Left ventricle myocardium inferior (tissue), 1 donor: ENCODE measurements around the gene ELAC2. TPM values are rescaled to one million over a fixed set of nuclear protein-coding genes. Genes with fewer than 3 reads are reported as not detected.

Experiments
- DNase-seq: peaks from one replicate; pipeline ENCODE4 v3.0.0-alpha.2; 2020
- H3K27ac ChIP-seq: fragments of 200-600 bp; replicated peaks from 2 replicates; pipeline ENCODE4 v1.8.0; 2021
- H3K27me3 ChIP-seq: fragments of 200-600 bp; 2 replicates; pipeline ENCODE4 v1.8.0; 2021; ENCODE audit warnings: low read depth
- H3K36me3 ChIP-seq: fragments of 200-600 bp; 2 replicates; pipeline ENCODE4 v1.8.0; 2021
- H3K4me1 ChIP-seq: fragments of 200-600 bp; 2 replicates; pipeline ENCODE4 v1.8.0; 2021
- H3K4me3 ChIP-seq: fragments of 200-600 bp; 2 replicates; pipeline ENCODE4 v1.8.0; 2021; ENCODE audit warnings: mild to moderate bottlenecking, moderate library complexity
- H3K9me3 ChIP-seq: fragments of 200-600 bp; replicated peaks from 2 replicates; pipeline ENCODE4 v1.8.0; 2021
- CTCF ChIP-seq: fragments of 200-600 bp; IDR thresholded peaks from 2 replicates; pipeline ENCODE4 v1.8.0; 2021; ENCODE audit warnings: antibody characterized with exemption, mild to moderate bottlenecking, borderline replicate concordance
- intact Hi-C: fragments of 100-400 bp; cut with micrococcal nuclease; formaldehyde crosslinking; loops from one replicate; pipeline ENCODE4 v1.11.0; 2022
- total RNA-seq: library from RNA; stranded (reverse); fragmentation: NEBNext Ultra II Directional; extraction: Animal tissue kit (Norgen Biotek cat#: 25700); gene quantifications from one replicate; pipeline ENCODE4 v1.2.1, GENCODE V29; 2021
- donor health status: DM: no; HTN: yes; CAD: no; lungs with severe emphysema.

Gene ELAC2
- total RNA-seq, 1 donor from 2014 or later, result 55.6 TPM

DNA sequence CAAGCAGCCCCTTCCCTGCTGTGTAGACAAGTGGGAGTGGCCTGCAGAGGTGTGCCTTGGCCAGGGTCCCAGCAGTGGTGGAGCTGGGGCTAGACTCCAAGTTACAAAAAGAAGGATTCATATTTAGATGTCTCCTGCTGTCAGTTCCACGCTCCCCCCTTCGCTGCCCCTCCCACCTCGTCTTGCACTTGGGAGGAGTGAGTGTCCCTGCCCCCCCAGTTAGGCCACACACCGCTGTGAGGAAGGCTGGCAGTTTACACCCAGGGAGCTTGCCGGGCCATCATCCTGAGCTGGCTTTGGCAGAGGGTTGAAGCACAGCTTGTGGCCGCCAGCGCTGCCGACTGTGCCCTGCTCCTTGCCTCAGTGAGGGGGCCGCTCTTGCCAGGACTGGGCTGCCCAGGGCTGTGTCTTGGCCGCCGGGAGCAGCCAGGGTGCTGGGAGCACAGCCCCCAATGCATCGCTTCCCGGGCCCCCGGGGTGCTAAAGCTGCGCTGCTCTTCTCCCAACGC is 44.3 kb downstream of the ELAC2 start:
- Histone ChIP-seq H3K4me1 (peaks cover 15% of the 10 kb centered on the region), H3K4me3 (peak overlapping the region; percentile 64), H3K27ac (no peak overlapping the region), H3K9me3 (no peaks in the 10 kb centered on the region), H3K36me3 (no peaks in the 10 kb centered on the region), H3K27me3 (no peaks in the 10 kb centered on the region)
- DNase-seq, result no peak
- intact Hi-C loops, result no loop called here
- no peak for TF ChIP-seq CTCF

- no peak overlapping the region for H3K4me3 ChIP-seq
- H3K4me1 ChIP-seq, result peaks cover 7% of the 10 kb centered on the region
- no peaks in the 10 kb centered on the region for H3K27me3 ChIP-seq
- no peak overlapping the region for H3K27ac ChIP-seq
- no peak for DNase-seq
- no peaks in the 10 kb centered on the region for H3K36me3 ChIP-seq
- H3K9me3 ChIP-seq, result no peaks in the 10 kb centered on the region
- no peak for TF ChIP-seq CTCF
- intact Hi-C loops, result no loop called here
These were observed 49.9 kb downstream of the ELAC2 start for GRCh38 chr17:12967962-12968361.

GRCh38 chr17:12966413-12966812 is 51.4 kb downstream of the ELAC2 start:
- H3K4me3 ChIP-seq, result no peak overlapping the region
- no peak for TF ChIP-seq CTCF
- H3K9me3 ChIP-seq, result no peaks in the 10 kb centered on the region
- no peak for DNase-seq
- no peaks in the 10 kb centered on the region for H3K27me3 ChIP-seq
- peaks cover 7% of the 10 kb centered on the region for H3K4me1 ChIP-seq
- no peak overlapping the region for H3K27ac ChIP-seq
- H3K36me3 ChIP-seq, result no peaks in the 10 kb centered on the region
- intact Hi-C loops, result no loop called here

DNA sequence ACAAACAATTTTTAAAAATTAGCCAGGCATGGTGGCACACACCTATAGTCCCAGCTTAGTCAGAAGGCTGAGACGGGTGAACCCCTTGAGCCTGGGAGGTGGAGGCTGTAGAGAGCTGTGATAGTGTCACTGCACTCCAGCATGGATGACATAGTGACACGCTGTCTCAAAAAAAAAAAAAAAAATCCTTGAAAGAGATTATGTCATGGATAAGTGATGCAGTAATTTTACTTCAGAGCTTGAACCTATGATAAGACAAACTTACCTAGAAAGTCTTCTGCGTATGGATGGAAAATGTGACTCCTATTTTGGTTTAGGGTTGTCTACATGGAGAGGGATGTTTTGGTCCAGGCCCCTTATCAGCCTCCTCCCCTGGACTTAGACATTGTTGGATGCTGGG is 51.8 kb downstream of the ELAC2 start:
- intact Hi-C loops, result no loop called here
- Histone ChIP-seq H3K36me3 (no peaks in the 10 kb centered on the region), H3K4me3 (no peak overlapping the region), H3K27ac (no peak overlapping the region), H3K27me3 (no peaks in the 10 kb centered on the region), H3K9me3 (no peaks in the 10 kb centered on the region), H3K4me1 (peaks cover 7% of the 10 kb centered on the region)
- DNase-seq, result no peak
- TF ChIP-seq CTCF, result no peak

DNA sequence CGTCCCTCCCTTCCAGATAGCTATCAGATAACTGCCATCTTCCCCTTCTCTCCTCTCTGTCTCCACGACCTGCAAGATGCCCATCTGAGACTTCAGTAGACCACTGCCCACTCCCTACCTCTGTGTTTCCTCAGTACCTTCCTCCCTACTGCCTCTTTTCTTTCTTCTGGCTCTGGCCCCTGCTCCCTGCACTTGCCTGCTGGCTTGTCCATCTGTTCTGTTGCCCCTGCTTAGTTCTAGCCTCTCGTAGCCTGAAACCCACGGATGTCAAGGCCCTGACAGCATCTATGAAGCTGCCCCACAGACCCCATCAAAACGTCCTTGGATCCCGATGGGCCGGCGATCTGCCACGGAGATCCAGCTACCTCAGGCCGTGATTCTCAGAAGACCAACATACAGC is 53.0 kb downstream of the ELAC2 start:
- DNase-seq, result no peak

More for the DNA sequence above, 53.0 kb downstream of the ELAC2 start:
- H3K4me3 ChIP-seq, result no peak overlapping the region
- no peak for TF ChIP-seq CTCF
- no peaks in the 10 kb centered on the region for H3K27me3 ChIP-seq
- H3K36me3 ChIP-seq, result no peaks in the 10 kb centered on the region
- H3K9me3 ChIP-seq, result no peaks in the 10 kb centered on the region
- no peak overlapping the region for H3K27ac ChIP-seq
- intact Hi-C loops, result no loop called here
- peaks cover 7% of the 10 kb centered on the region for H3K4me1 ChIP-seq
